ENCODE measurements around the gene LRRC32. TPM values are rescaled to one million over a fixed set of nuclear protein-coding genes. Genes with fewer than 3 reads are reported as not detected.

LRRC32 gene, protein sequence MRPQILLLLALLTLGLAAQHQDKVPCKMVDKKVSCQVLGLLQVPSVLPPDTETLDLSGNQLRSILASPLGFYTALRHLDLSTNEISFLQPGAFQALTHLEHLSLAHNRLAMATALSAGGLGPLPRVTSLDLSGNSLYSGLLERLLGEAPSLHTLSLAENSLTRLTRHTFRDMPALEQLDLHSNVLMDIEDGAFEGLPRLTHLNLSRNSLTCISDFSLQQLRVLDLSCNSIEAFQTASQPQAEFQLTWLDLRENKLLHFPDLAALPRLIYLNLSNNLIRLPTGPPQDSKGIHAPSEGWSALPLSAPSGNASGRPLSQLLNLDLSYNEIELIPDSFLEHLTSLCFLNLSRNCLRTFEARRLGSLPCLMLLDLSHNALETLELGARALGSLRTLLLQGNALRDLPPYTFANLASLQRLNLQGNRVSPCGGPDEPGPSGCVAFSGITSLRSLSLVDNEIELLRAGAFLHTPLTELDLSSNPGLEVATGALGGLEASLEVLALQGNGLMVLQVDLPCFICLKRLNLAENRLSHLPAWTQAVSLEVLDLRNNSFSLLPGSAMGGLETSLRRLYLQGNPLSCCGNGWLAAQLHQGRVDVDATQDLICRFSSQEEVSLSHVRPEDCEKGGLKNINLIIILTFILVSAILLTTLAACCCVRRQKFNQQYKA
- total RNA-seq: 100 to 1,000 TPM in 1 of 4 donors, 10 to 100 TPM in 3; 45.0 to 117 (median 73.4) TPM

DNA sequence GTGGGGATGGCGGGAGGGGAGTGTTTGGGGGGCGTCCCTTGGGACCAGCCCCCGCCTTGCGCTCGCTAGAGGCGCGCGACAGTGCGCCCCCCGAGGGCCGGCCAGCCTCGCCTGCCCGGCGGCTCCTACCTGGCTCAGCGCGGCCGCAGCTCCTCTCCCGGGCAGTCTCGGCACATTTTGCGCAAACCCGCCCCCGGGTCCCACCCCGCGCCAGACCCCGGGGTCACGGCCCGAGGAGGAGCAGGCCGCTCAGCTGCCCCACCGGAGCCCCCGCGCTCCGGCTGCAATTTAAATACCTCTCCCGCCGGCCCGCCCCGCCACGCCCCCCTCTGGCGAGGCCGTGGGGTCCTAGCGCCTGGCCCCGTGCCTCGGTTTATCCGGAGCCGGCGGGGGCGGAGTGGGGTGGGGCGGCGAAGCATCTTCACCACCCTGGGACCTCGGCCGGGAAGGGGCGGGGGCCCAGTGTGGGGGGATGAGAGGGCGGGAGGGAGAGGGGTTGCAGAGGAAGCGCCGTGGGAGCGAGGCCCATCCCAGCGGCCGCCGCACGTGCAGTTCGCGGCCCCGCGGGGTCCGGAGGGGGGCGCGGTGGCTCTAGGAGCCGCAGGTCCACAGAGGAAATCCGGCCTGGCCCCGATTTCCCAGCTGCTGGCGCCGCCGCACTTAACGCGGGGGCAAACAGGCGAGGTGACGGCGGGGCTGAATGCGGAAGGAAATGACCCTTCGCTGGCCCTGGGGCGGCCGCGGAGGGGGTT is at the start of gene LRRC32:
Gene LRRC32 (minus strand): TSS at position 263 of the 752 bp plus-strand sequence. CDS start 4,793 bp downstream, outside the sequence.
- Histone ChIP-seq H3K4me1 (peaks cover 0 to 78% (median 30%) of the 10 kb centered on the region in 4 donors), H3K36me3 (no peaks in the 10 kb centered on the region), H3K27ac (peak within 1 kb of the TSS; percentile 21 to 84 (median 66)), H3K4me3 (peak within 1 kb of the TSS; percentile 51 to 62 (median 54)), H3K9me3 (no peaks in the 10 kb centered on the region), H3K27me3 (peaks cover 0 to 11% of the 10 kb centered on the region in 2 donors)
- peak in 1 of 2 donors; percentile 34 for DNase-seq (ENCODE audit: low spot score in 2 of 2)
- WGBS, 2 donors: 2 to 3% methylated on average over 23 to 63 of the region's 82 CpGs
- TF ChIP-seq, protein P1, sequence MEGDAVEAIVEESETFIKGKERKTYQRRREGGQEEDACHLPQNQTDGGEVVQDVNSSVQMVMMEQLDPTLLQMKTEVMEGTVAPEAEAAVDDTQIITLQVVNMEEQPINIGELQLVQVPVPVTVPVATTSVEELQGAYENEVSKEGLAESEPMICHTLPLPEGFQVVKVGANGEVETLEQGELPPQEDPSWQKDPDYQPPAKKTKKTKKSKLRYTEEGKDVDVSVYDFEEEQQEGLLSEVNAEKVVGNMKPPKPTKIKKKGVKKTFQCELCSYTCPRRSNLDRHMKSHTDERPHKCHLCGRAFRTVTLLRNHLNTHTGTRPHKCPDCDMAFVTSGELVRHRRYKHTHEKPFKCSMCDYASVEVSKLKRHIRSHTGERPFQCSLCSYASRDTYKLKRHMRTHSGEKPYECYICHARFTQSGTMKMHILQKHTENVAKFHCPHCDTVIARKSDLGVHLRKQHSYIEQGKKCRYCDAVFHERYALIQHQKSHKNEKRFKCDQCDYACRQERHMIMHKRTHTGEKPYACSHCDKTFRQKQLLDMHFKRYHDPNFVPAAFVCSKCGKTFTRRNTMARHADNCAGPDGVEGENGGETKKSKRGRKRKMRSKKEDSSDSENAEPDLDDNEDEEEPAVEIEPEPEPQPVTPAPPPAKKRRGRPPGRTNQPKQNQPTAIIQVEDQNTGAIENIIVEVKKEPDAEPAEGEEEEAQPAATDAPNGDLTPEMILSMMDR (IDR thresholded peaks at IDR 0.05): peak in 1 of 5 experiments; percentile 16
- TF ChIP-seq POLR2A (IDR thresholded peaks at IDR 0.05) (peak in 1 of 2 donors; percentile 21), EP300 (IDR thresholded peaks at IDR 0.05) (peak in 1 of 2 donors; percentile 42)

DNA sequence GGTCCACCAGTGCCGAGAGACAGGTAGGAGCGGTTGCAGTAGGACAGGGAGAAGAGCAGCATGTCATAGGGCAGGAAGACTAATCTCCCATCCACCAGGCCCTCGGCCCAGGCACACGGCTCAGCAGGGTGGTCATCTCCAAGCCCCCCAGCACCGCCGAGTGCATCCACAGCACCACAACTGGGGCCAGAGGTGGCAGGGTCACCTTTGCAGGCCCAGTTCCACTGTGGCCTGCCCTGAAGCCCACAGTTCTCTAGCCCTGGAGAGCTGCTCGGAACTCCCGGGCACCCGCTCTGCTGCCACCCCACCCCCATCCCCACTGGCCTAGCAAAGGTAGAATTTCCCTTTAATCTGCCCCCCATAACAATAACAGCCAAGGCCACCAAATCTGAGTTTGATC is 49.1 kb upstream of the LRRC32 start:
- DNase-seq (ENCODE audit: low spot score in 2 of 2): no peak
- Histone ChIP-seq H3K4me3 (no peak overlapping the region), H3K27ac (no peak overlapping the region), H3K9me3 (no peaks in the 10 kb centered on the region), H3K4me1 (peaks cover 0 to 10% (median 4%) of the 10 kb centered on the region in 4 donors), H3K27me3 (no peaks in the 10 kb centered on the region), H3K36me3 (no peaks in the 10 kb centered on the region)
- WGBS, 2 donors: 90 to 98% methylated on average over 7 to 8 of the region's 9 CpGs
- TF ChIP-seq POLR2A (IDR thresholded peaks at IDR 0.05) (no peak), EP300 (IDR thresholded peaks at IDR 0.05) (no peak)
- TF ChIP-seq, protein P1 (IDR thresholded peaks at IDR 0.05): no peak

DNA sequence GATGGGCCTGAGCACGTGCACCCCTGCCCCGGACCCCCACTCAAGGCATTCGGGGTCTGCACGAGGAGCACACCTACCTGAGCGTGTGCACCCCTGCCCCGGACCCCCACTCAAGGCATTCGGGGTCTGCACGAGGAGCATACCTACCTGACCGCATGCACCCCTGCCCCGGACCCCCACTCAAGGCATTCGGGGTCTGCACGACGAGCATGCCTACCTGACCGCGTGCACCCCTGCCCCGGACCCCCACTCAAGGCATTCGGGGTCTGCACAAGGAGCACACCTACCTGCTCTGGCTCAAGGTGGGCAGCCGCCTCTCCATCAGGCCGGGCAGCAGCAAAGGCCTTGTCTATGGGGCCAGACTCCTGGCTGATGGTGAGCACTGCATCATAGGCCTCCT is 48.7 kb upstream of the LRRC32 start:
- DNase-seq (ENCODE audit: low spot score in 2 of 2): no peak
- TF ChIP-seq, protein P1 (IDR thresholded peaks at IDR 0.05): no peak
- TF ChIP-seq POLR2A (IDR thresholded peaks at IDR 0.05) (no peak), EP300 (IDR thresholded peaks at IDR 0.05) (no peak)
- no peaks in the 10 kb centered on the region for H3K9me3 ChIP-seq
- no peak overlapping the region for H3K4me3 ChIP-seq
- WGBS, 2 donors: 91 to 94% methylated on average over 14 to 18 of the region's 19 CpGs
- no peak overlapping the region for H3K27ac ChIP-seq
- no peaks in the 10 kb centered on the region for H3K36me3 ChIP-seq
- H3K27me3 ChIP-seq: no peaks in the 10 kb centered on the region
- peaks cover 0 to 10% (median 4%) of the 10 kb centered on the region in 4 donors for H3K4me1 ChIP-seq

DNA sequence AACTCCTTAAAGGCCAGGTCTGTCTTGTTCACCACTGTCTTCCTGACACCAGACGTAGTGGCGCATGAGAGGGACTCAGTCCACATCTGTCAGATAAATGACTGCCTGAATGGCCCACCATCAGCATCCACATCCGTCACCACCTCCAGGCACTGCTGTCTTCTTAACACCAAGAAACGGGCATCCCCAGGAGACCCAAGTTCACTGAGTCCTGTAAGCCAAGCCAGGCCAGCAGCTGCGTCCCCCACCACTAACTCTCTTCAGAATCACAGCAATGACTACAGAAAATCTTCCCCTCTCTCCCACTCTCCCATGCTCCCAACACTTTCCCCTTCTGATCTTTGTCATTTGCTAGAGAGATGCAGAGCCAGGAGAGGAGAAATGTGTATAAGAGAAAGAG is 47.3 kb upstream of the LRRC32 start:
- Histone ChIP-seq H3K4me1 (peaks cover 0 to 10% (median 4%) of the 10 kb centered on the region in 4 donors), H3K4me3 (no peak overlapping the region), H3K36me3 (no peaks in the 10 kb centered on the region), H3K27ac (no peak overlapping the region), H3K9me3 (no peaks in the 10 kb centered on the region), H3K27me3 (no peaks in the 10 kb centered on the region)
- DNase-seq (ENCODE audit: low spot score in 2 of 2): no peak
- WGBS, 2 donors: 87 to 88% methylated on average over 5 of the region's 5 CpGs
- TF ChIP-seq EP300 (IDR thresholded peaks at IDR 0.05) (no peak), POLR2A (IDR thresholded peaks at IDR 0.05) (no peak)
- TF ChIP-seq, protein P1 (IDR thresholded peaks at IDR 0.05): no peak
